HG02973 (cell line): ENCODE measurements around the gene SLC25A19.
"Not testable (repeated sequence)": the region's sequence is repeated elsewhere in the genome, so short reads cannot be mapped to it uniquely, and the experiment has no call there.

ENCODE experiments used
- ATAC-seq: cut with Tn5 transposase; IDR thresholded peaks from one replicate; pipeline ENCODE4 v1.9.1; 2021; ENCODE audit warnings: moderate library complexity; ENCODE audit not compliant: unreplicated experiment

SLC25A19 gene

GRCh38 chr17:75267411-75268232, 21.6 kb downstream of the SLC25A19 start:
- no peak for ATAC-seq

- ATAC-seq = no peak
These were observed 22.2 kb downstream of the SLC25A19 start for GRCh38 chr17:75267153-75267410.

DNA sequence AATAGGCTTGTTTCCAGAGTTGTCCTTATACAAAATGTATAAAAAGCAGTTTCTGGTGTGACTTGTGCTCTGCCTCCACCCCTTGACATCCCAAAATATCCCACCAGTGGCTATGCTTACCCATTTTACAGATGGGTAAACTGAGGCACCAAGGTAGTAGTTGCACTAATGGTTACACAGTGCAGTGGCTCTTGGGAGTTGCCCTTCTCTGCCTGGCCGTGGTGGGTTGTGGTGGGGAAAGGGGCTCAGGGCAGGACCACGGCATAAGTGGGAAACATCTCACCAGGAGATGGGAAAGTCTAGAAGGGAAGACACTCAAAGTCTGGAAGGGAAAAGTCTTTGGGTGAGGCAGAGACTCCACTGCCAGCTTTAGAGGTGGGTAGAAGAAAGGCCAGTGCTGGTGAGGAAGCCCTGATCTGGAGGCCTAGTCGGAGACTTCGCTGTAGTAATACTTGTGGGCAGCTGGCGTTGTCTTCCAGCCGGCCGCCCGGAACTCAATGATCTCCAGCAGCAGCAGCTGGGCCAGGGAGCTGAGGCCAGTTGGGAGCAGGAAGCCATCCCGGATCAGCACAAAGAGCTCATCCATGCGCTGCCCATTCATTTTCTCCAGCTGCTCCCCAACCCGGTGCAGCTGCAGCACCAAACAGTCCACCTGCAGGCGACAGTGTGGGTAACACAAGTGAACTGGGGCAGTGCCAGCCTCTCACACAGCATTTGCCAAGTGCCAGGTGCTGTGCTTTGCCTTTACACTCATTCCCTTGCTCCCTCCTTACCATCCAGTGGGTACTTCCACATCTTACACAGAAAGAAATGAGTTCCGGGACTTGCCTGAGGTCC, 22.7 kb downstream of the SLC25A19 start:
- ATAC-seq = no peak

- ATAC-seq = no peak
These were observed 23.5 kb downstream of the SLC25A19 start for GRCh38 chr17:75265614-75266315.

GRCh38 chr17:75263055-75263454, 26.2 kb downstream of the SLC25A19 start:
- no peak for ATAC-seq

GRCh38 chr17:75262112-75262606, 27.1 kb downstream of the SLC25A19 start:
- ATAC-seq = no peak

GRCh38 chr17:75261336-75262111, 27.7 kb downstream of the SLC25A19 start, which contains the start of the genes GGA3 and MRPS7:
GGA3 (minus strand) TSS chr17:75261606; CDS start chr17:75261587, 19 bp downstream.
MRPS7 (plus strand) TSS chr17:75261879; CDS start chr17:75261901, 22 bp downstream.
- peak; percentile 86 for ATAC-seq

GRCh38 chr17:75260641-75261335, 28.4 kb downstream of the SLC25A19 start:
- peak; percentile 26 for ATAC-seq

- not testable (repeated sequence) for ATAC-seq
These were observed 32.0 kb downstream of the SLC25A19 start for GRCh38 chr17:75257228-75257627.

GRCh38 chr17:75255954-75256698, 33.1 kb downstream of the SLC25A19 start:
- ATAC-seq = not testable (repeated sequence)

DNA sequence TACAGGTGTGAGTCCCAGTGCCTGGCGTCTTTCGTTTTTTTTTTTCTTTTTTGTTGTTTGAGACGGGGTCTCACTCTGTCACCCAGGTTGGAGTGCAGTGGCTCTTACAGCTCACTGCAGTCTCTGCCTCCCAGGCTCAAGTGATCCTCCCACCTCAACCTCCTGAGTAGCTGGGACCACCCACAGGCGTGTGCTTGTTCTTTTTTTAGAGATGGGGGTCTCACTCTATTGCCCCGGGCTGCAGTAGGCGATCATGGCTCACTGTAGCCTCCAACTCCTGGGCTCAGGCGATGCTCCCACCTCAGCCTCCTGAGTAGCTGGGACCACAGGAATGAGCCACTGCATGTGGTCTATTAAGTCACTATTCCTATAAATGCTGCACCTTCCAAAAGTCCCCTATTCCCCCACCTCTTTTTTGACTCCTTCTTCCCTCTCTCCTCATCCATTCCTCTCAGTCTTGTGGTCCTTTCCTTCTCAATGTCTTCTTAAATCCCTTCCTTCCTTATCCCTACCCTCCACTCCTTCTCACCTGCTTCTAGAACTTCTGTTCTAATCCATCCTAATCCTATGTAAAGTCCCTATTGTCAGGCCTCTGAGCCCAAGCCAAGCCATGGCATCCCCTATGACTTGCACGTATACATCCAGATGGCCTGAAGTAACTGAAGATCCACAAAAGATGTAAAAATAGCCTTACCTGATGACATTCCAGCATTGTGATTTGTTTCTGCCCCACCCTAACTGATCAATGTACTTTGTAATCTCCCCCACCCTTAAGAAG, 37.0 kb downstream of the SLC25A19 start:
- ATAC-seq = no peak

DNA sequence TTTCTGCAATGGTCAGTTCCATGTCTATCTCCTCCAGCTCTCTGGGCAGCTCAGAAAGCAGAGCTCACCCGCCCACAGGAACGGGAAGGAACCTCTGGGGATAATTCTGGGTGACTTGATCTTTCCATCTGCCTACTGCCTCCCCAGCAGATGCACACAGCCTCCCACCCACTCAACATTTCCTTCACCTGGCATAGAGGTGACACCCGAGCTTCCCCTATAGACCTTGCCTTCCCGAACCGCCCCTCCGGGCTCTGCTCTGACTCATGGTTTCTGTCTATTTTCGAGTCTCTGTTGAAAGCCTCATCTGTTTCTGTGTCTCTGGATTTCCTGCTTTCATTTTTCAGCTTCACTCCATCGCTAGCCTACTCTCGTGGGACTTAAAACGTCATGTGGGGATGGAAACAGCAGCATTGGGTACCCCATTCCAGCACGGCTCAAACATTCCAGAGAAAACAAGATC, 39.2 kb downstream of the SLC25A19 start:
- peak; percentile 82 for ATAC-seq

- no peak for ATAC-seq
These were observed 39.7 kb downstream of the SLC25A19 start for GRCh38 chr17:75249564-75249963.

- ATAC-seq = no peak
These were observed 42.8 kb downstream of the SLC25A19 start for GRCh38 chr17:75246404-75246803.

GRCh38 chr17:75245011-75245410, 44.2 kb downstream of the SLC25A19 start:
- no peak for ATAC-seq

DNA sequence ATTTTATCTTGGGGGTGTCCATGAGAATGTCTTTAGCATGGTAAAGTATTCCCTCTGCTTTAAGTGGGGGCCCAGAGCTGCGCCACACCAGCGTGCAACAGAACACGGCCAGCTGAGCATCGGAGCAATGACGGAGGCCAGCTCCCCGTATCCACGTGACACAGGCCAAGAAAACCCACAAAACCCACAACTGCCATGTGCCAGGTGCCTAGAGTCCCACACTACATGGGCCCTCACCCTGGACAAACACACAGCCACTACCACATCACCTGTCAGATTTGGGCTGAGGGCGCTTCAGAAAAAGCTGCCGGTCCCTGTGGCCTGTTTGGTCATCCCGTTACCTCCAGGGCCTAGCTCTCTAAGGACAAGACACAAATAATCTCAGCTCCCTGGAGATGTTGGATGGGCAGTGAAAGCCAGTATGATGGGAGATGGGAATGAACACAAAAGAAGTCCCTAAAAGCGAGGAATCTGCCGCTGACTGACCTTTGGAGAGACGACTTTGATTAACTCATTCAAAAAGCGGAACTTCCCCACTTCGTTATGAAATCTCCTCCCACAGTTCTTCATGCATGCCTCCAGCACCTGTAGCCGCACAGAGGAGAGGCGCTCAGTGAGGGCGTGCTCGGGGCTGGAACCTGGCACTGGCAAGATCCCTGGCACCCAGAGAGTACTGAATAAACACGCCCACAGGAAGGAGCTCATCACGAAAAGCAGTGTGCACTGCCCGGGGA, 44.9 kb downstream of the SLC25A19 start:
- ATAC-seq = no peak

DNA sequence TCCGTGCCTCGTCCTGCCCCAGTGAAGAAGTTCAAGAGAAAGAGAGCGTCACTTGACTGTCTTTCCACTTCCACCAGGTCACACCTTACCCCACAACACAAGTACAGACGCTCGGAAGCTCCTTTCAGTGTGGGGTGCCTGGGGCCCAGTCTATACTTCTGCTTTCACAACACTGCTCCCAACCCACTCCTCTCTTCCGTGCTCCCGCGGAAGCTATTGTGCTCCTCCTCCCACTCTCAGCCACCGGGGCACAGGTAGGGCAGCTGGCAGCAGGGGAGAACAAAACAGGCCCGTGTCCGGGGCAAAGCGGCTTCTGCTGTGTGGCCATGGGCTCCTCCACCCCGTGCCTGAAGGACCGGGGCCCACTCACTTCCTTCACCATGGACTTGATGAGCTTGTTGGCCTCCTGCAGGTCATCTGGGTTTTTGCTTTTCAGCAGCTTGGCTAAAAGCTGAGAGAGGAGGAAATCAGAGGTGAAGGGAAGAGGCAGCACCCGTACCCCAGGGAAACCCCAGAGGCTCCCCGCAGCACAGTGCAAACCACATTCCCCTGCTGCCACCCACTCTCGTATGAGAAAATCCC, 46.7 kb downstream of the SLC25A19 start:
- no peak for ATAC-seq
